Fibroblast of skin of right quadriceps (primary cell): ENCODE data around the gene HPSE2.
"Not testable (repeated sequence)": the region's sequence is repeated elsewhere in the genome, so short reads cannot be mapped to it uniquely, and the experiment has no call there.

ENCODE experiments used
- DNase-seq: peaks from one replicate; pipeline ENCODE4 v3.0.0-alpha.2; 2013

Gene HPSE2

GRCh38 chr10:98538472-98538871, 697.2 kb downstream of the HPSE2 start:
- DNase-seq, result no peak

GRCh38 chr10:98536551-98536950, 699.1 kb downstream of the HPSE2 start:
- DNase-seq, result no peak

DNA sequence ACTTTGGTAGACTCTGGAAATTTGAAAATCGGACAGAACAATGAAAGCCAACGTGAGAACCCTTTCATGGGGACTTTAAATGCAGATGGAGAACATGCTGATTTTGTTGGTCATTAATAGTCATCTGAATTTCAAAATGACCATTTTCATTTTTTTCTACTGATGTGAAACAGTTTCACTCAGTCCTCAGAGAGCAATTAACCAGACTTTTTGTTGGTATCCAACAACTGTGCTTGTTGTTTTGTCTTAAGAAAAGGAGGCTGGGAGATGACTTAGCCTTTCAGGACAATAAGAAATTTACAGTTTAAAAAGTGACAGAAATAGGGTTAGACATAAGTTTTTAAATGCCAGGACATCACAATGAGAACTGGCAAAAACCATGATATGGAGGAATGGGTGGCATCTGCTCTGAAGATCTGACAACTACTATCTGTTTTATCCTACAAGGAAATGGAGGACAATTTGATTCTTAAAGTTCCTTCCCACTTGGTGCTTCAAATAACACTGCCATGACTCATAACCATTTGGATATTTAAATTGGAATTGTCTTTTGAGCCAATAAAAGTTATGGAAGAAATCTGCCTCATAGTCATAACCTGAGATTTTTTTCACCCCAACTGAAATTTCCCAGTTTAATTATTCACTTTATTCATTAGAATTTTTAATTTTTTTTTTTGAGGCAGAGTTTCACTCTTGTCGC, 701.8 kb downstream of the HPSE2 start:
- DNase-seq, result peak; percentile 21

DNA sequence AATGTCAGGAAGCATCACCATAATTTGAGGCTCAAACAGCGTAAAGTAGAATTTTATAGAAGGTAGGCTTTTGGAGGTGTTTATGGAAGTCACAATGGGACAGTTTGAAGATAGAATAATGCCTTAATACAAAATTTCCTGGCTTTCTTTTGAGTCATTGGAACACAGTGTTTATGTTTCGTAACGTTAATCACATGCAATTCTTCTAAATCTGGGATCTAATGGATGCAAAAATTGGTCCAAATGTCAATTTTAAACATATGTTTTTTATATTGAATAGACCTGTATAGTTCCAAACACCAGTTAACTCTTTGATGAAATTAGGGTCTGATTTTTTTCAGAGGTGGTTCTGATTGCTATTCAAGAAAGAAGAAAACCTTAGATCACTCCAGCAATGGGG, 702.4 kb downstream of the HPSE2 start:
- no peak for DNase-seq

DNA sequence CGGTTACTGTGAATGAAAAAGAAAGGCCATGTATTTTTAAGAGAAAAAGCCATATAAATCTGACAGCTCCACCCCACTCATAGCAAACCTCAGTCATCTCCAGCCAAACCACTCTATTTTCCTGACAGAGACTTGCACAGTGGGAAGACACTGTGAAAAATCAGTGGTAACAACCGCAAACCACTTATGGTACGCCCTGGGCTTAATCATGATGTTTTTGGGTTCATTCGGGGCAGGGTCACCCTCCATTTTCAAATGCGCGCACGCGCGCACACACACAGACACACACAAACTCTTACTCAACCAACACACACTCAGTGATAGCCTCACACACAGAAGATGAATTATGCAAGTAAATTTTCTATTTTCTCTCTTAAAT, 706.9 kb downstream of the HPSE2 start:
- DNase-seq, result peak; percentile 3

DNA sequence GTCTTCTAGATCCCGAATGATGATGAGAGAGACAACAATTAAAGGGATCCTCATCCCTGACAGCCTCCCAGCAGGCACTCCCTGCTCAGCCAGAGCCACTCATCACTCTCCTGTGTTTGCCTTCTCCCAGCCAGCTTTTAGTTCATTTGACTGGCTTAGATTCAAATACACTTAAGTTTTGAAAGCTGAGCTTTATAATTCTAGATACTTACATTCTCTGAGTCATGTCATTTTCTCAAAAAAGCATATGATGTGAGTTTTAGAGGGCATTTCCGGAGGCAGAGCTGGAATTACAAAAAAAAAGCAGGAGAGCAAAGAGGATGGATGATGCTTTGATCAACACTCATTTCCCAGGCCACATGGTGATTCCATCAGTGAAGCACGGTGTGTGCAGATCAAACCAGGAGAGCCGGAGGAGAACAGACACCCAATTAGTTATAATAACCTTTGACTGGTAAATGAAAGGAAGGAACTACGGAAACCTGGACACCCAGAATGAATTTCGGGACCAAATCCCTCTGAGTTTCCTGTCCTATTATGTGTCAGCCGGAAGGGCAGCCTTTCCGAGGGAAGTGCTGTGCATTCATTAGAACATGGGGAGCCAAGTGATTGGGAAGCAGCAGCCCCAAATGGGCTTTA, 707.4 kb downstream of the HPSE2 start:
- peak; percentile 70 for DNase-seq

DNA sequence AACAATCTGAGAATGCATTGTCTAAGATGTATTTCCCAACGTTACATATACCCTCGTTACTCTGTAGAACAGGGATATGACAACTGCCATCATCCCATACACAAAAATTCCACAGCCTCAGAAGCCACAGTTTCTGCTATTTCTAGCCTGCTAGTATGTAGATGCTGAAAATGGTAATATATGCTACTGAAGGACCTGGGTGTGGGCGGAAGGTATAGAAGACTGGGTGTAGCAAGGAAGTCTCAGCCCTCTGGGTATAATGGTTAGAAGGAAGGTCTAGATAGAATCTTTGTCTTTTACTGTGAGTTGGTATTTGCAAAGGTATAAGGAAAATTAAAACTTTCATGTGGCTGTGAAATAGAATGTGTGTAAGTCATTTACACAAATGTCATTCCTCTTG, 709.7 kb downstream of the HPSE2 start:
- no peak for DNase-seq

DNA sequence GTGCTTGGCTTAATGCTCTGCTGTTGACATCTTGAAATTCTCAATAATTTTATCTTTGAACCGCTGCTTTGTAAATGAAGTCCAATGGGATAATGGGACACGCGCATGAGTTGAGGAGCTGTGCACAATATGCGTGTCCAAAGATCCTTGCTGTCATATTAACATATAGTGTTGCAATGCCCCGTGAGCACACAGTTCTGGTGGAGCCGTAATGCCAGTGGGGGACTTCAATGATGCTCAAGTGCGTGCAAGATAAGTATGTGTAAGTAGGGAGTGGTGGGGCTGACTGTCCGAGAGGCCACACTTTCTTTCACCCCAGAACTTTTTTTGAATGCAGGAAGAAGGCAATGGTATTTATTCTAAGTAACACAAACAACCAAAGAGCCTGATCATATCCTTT, 711.5 kb downstream of the HPSE2 start:
- DNase-seq, result no peak

GRCh38 chr10:98519841-98520240, 715.8 kb downstream of the HPSE2 start:
- DNase-seq, result no peak

- no peak for DNase-seq
Observed at GRCh38 chr10:98517672-98518071, 718.0 kb downstream of the HPSE2 start.

GRCh38 chr10:98516352-98516751, 719.3 kb downstream of the HPSE2 start:
- DNase-seq, result peak; percentile 2

GRCh38 chr10:98513704-98514103, 721.9 kb downstream of the HPSE2 start:
- DNase-seq, result no peak

DNA sequence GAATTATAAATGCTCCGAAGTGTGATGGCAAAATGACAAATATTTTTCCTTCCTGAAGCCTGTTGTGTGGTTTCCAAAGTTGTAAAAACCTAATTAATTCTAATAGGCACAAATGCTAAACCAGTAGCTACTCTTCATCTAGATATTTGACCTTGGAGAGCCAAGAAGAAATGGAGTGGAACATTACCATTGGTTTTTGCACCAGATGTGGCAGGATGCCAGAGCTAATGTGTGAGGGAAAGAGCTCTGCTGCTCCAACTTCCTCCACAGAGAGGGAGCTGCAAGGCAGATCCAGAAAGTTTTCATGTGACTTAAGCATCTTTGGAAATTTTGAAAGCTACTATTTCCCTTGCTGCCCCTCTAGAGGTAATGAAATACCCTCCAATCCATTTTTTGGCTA, 723.8 kb downstream of the HPSE2 start:
- no peak for DNase-seq

DNA sequence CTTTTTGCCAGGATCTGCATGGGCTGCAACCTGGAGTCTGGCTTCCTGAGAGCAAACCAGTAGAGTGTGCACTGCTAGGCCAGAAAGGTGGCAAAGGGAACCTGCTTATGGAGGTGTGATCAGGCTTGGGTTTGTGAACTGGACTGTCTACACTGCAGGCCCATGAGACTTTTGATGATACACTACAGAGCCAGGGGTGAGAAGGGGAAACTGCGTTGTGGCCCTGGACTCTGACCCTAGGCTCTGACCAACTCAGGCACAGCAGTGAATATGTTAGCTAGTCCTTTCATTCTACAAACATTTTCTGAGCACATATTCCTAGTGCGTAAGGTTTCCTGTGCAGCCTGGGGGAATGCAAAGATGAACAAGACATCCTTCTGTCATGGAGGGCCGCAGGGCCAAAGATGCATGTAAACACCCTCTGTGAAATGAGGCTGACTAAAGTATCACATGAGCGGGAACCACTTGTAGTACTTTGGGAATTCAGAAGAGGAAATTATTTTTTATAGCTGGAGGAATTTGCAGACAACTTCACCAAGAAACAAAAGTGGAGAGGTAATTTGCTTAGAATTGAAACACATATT, 725.1 kb downstream of the HPSE2 start:
- DNase-seq, result no peak

GRCh38 chr10:98509745-98510144, 725.9 kb downstream of the HPSE2 start:
- no peak for DNase-seq

DNA sequence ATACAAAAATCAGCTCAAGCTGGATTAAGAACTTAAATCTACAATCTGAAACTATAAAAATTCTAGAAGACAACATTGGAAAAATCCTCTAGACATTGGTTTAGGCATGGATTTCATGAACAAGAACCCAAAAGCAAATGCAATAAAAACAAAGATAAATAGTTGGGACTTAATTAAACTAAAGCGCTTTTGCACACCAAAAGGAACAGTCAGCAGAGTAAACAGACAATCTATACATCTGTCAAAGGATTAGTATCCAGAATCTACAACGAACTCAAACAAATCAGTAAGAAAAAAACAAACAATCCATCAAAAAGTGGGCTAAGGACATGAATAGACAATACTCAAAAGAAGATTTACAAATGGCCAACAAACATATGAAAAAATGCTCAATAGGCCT, 733.1 kb downstream of the HPSE2 start:
- DNase-seq, result not testable (repeated sequence)

- DNase-seq, result no peak
Observed at GRCh38 chr10:98492763-98493162, 742.9 kb downstream of the HPSE2 start.

- no peak for DNase-seq
Observed at GRCh38 chr10:98489561-98490481, 745.8 kb downstream of the HPSE2 start.

- no peak for DNase-seq
Observed at GRCh38 chr10:98488669-98489430, 746.8 kb downstream of the HPSE2 start.

DNA sequence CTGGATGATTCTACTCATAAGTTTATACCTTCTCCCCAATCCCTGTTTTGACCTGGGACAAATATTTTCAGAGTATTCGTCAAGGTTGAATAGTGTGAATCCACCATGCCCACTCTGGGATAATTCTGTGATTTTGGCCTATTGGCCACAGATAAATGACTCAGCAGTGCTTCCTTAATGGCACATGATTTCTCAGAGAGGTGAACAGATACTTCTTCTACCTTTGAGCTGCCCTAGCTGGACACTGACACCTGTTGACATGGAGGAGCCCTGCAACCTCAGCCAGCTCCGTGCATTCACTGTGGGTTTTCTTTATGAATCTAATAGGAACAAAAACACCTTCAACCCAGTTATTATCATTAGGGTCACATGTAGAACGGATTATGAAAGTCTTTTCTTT, 748.0 kb downstream of the HPSE2 start:
- no peak for DNase-seq

- peak; percentile 87 for DNase-seq
Observed at GRCh38 chr10:98486421-98486820, 749.2 kb downstream of the HPSE2 start.

DNA sequence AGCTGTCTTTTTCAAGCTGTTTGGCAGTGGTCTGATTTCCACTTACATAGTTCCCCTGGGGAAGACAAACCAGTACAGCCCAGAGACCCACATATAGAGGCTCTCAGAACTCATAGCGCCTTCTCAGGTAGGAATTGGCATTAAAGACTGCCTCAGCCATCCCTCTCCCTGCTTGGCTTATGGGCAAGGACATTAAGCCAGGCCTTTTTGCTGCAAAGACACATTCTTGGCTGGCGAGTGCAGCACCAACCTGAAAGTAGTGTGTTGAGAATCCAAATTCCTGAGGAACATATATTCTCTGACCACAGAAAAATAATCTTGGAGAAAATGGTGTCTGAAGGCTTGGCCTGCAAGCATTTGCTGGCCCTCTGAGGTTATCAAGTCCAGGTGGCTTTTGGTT, 749.7 kb downstream of the HPSE2 start:
- DNase-seq, result peak; percentile 77

GRCh38 chr10:98483658-98484057, 752.0 kb downstream of the HPSE2 start:
- no peak for DNase-seq
